ENCODE measurements around the gene AATF.

DNA sequence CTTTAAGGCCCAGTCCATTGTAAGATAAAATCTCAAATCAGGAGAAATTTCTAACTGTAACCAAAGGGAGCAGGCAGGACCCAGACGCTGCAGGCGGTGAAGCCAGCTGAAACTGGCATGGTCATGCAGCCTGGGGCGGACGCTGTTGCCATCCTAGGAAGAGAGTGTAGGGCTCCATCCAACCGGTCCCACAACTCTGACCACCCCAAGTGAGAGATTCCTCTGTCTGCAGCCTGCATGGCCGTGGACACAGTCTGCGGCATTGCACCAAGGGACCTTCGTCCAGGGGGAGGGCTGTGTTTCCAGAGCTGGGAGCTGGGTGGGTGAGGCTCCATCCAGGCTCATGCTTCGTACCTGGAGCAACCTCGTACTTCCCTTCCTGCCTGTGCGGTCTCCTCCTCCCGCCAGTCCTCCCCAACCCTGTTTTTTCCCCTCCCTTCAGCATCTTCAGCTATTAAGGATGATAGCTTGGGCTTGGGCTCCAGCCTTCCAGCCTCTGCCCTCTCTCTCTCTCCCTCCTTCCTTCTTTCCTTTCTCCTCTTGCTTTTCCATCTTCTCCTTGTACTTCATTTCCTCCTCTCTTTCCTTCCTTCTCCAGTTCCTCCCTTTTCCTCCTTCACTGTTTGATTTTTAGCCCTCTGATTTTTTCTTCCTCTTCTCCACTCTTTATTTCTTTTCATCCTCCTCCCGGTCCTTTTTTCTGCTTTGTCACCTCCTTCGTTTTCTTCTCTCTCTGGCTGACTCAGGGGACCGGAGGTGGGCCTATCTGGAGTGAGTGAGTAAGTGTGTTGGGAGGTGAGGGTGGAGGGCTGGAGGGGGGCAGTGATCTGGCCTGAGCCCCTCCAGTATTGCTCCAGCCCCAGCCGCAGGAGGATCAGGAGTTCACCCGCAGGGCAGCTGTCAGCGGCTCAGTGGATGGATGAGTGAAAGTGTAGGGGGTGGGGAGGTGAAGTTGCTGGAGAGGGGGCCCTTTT, 28.4 kb upstream of the AATF start:
- TF ChIP-seq EZH2 (IDR thresholded peaks at IDR 0.05), result peak; percentile 58
- TF ChIP-seq, protein P1, sequence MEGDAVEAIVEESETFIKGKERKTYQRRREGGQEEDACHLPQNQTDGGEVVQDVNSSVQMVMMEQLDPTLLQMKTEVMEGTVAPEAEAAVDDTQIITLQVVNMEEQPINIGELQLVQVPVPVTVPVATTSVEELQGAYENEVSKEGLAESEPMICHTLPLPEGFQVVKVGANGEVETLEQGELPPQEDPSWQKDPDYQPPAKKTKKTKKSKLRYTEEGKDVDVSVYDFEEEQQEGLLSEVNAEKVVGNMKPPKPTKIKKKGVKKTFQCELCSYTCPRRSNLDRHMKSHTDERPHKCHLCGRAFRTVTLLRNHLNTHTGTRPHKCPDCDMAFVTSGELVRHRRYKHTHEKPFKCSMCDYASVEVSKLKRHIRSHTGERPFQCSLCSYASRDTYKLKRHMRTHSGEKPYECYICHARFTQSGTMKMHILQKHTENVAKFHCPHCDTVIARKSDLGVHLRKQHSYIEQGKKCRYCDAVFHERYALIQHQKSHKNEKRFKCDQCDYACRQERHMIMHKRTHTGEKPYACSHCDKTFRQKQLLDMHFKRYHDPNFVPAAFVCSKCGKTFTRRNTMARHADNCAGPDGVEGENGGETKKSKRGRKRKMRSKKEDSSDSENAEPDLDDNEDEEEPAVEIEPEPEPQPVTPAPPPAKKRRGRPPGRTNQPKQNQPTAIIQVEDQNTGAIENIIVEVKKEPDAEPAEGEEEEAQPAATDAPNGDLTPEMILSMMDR (IDR thresholded peaks at IDR 0.05), result no peak
